Left lung (tissue), 10 donors: Measurements from ENCODE around the gene RIMKLA. TPM values are rescaled to one million over a fixed set of nuclear protein-coding genes. Genes with fewer than 3 reads are reported as not detected.

Source experiments
- ATAC-seq: fragments of 200-7000 bp; cut with Tn5 transposase; one replicate; pipeline ENCODE4 v1.9.1; 2020; ENCODE audit warnings: moderate library complexity
- DNase-seq, 4 donors: peaks; one replicate each; pipeline ENCODE4 v3.0.0-alpha.2; 2013 to 2020
- H3K27ac ChIP-seq, 2 donors: fragments of 200-600 bp; sonication (generic) in 1 of 2; one replicate each; pipeline versions ENCODE4 v1.5.0 to v1.8.0; 2020 to 2021
- H3K27me3 ChIP-seq, 2 donors: fragments of 200-600 bp; sonication (generic) in 1 of 2; one replicate each; pipeline versions ENCODE4 v1.5.0 to v1.8.0; 2020 to 2021
- H3K36me3 ChIP-seq, 2 donors: fragments of 200-600 bp; sonication (generic) in 1 of 2; one replicate each; pipeline versions ENCODE4 v1.5.0 to v1.8.0; 2020 to 2021
- H3K4me1 ChIP-seq, 2 donors: fragments of 200-600 bp; one replicate each; pipeline ENCODE4 v1.8.0; 2021
- H3K4me3 ChIP-seq, 2 donors: fragments of 200-600 bp; sonication (generic) in 1 of 2; one replicate each; pipeline versions ENCODE4 v1.5.0 to v1.8.0; 2020 to 2021; ENCODE audit warnings: mild to moderate bottlenecking in 1 of 2
- H3K9me3 ChIP-seq, 2 donors: fragments of 200-600 bp; sonication (generic) in 1 of 2; one replicate each; pipeline versions ENCODE4 v1.5.0 to v1.8.0; 2020 to 2021
- intact Hi-C, 2 donors: fragments of 100-400 bp; cut with DNase I; formaldehyde crosslinking; loops; one replicate each; pipeline versions ENCODE4 v1.11.2 to v1.14.2; 2022
- polyA plus RNA-seq, 6 donors: library from polyadenylated mRNA; unstranded; fragments of 120-200 nt; gene quantifications; one replicate each; pipeline ENCODE4 v1.2.1, GENCODE V29; 2013; ENCODE audit not compliant: insufficient read length in 6 of 6
- total RNA-seq, 2 donors: library from RNA; stranded (reverse); fragmentation: NEBNext Ultra II Directional; extraction: Animal tissue kit (Norgen Biotek cat#: 25700); gene quantifications; one replicate each; pipeline ENCODE4 v1.2.1, GENCODE V29; 2021
- TF ChIP-seq, protein P1 (sequence below), 2 donors: fragments of 200-600 bp; sonication (generic) in 1 of 2; IDR thresholded peaks; one replicate each; pipeline versions ENCODE4 v1.5.0 to v1.8.0; 2021; ENCODE audit warnings: antibody characterized with exemption in 2 of 2
- donor health status: DM: no; HTN: yes; CAD: no.
- donor health status: DM: no; HTN: no; CAD: no.

The RIMKLA gene
- total and polyA plus RNA-seq, 8 donors = 0.40 to 11.4 (median 0.78) TPM

DNA sequence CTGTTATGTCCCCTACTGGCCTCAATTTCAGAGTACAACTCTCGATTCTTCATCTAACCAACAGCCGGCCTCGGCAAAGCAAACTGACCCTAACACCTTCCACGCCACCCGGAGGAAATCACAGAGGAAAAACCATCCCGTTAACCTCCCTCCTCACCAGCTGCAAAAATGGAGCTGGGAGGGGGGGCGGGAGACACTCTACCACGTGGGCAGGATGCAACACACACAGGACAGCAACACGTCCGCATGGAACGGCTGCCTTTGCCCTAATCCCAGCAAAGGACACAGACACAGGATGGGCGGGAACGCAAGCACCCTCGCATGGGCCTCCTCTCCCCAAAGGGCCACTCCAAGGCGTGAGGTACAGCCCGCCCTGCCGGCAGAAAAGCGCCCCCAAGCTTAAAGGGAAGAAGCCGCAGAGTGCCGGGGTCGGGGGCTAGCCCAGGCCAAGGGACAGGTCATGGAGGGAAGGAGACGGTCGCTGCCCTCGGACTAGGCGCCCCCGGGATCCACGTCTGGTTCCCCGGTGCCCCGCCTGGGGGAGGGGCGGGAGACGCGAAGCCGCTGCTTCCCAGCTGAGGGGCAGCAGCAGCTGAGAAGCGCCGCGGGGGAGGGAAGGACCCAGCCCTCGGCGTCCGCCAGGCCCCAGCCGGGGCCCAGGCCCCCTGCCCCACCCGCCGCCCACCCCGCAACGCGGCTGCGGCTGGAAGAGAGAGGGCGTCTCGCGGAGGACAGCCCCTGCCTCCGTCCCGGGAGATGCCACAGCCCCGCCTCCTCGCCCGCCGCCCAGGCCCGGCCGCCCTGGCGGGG, 46.1 kb upstream of the RIMKLA start:
- Histone ChIP-seq H3K9me3 (no peaks in the 10 kb centered on the region), H3K36me3 (no peaks in the 10 kb centered on the region), H3K27ac (peak overlapping the region; percentile 88 to 93), H3K27me3 (no peaks in the 10 kb centered on the region), H3K4me3 (peak overlapping the region; percentile 98 to 99), H3K4me1 (peaks cover 23 to 46% of the 10 kb centered on the region in 2 donors)
- DNase-seq (peak in 3 of 4 donors; percentile 31 to 70 (median 56)), ATAC-seq (peak; percentile 60)
- intact Hi-C loops = no loop called here
- TF ChIP-seq, protein P1, sequence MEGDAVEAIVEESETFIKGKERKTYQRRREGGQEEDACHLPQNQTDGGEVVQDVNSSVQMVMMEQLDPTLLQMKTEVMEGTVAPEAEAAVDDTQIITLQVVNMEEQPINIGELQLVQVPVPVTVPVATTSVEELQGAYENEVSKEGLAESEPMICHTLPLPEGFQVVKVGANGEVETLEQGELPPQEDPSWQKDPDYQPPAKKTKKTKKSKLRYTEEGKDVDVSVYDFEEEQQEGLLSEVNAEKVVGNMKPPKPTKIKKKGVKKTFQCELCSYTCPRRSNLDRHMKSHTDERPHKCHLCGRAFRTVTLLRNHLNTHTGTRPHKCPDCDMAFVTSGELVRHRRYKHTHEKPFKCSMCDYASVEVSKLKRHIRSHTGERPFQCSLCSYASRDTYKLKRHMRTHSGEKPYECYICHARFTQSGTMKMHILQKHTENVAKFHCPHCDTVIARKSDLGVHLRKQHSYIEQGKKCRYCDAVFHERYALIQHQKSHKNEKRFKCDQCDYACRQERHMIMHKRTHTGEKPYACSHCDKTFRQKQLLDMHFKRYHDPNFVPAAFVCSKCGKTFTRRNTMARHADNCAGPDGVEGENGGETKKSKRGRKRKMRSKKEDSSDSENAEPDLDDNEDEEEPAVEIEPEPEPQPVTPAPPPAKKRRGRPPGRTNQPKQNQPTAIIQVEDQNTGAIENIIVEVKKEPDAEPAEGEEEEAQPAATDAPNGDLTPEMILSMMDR (IDR thresholded peaks at IDR 0.05) = peak in 1 of 2 donors; percentile 9

DNA sequence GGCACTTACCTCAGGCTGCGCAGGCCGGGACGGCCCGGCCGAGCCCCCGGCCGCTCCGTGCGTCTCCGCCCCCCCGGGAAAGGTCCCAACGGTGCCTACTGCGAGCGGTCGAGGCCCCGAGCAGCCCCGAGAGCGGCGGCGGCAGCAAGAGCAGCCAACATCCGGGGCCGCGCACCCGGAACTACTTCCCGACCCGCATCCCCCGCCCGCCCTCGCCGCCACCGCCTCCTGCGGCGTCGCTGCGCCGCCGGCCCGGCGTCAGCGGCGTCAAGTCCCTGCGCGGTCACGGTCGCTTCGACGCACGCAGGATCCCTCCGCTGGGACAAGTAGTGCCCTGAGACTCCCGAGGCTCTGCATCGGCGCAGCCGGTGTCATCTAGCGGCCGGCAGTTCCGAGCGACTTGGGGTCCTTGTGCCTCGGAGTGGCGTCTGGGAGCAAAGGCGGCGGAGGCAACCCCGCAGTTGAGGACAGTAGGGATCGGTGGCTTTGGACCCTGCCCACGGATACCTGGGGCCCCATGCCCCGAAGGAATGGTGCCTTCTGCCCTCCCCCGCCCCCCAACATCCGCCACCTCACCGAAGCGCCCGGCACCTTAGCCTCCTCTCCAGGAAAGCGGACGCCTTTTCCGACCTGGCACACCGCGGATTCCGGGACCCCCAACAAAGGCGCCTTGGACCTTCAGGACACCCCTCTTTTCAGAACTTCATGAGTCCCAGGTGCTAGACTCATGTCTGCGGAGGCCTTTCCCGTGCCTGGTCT, 45.4 kb upstream of the RIMKLA start, which contains the start of gene FOXJ3:
Gene FOXJ3 (minus strand): TSS at position 186 of the 759 bp plus-strand sequence. CDS start 24,142 bp downstream, outside the sequence.
- peak within 1 kb of the TSS; percentile 98 to 99 for H3K4me3 ChIP-seq
- intact Hi-C loops = no loop called here
- H3K4me1 ChIP-seq = peaks cover 24 to 44% of the 10 kb centered on the region in 2 donors
- no peaks in the 10 kb centered on the region for H3K36me3 ChIP-seq
- no peaks in the 10 kb centered on the region for H3K27me3 ChIP-seq
- no peaks in the 10 kb centered on the region for H3K9me3 ChIP-seq
- DNase-seq (peak; percentile 92 to 97 (median 96)), ATAC-seq (peak; percentile 91)
- H3K27ac ChIP-seq = peak within 1 kb of the TSS; percentile 88 to 93
- TF ChIP-seq, protein P1 (IDR thresholded peaks at IDR 0.05) = no peak

DNA sequence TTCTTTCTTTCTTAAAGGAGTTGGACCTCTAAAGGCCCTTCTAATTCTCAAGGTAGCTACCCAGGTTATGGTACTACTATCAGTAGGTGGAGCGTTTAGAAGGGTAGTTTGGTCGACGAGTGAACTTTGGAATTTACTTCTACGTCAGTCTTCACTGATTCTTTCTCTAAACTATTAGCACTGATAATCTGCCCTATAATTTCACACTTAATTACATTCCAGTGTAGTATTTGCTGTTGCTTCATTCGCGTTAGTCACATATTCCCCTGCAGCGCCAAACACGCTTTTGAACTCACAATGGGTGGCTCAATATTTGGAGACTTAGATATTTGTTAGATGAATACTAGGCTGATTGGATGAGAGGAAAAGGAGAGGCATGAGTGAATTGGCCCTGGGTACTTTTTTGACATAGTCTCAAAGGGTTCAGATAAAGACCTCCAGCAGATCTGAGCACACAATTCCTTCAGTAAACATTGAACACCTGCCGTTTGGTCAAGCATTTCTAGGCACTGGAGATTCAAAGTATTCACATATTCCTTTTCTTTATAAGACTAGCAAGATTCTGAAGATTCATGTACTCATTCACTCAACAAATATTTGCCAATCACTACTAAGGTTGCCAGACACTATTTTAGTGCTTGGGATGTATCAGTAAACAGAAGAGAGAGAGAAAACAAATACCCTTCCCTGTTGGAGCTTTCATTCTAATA, 44.6 kb upstream of the RIMKLA start:
- Histone ChIP-seq H3K36me3 (no peaks in the 10 kb centered on the region), H3K4me3 (peak overlapping the region; percentile 98 to 99), H3K27ac (peak overlapping the region; percentile 88 to 93), H3K4me1 (peaks cover 24 to 41% of the 10 kb centered on the region in 2 donors), H3K27me3 (no peaks in the 10 kb centered on the region), H3K9me3 (no peaks in the 10 kb centered on the region)
- peak; percentile 24 for ATAC-seq
- intact Hi-C loops = no loop called here
- peak in 2 of 4 donors; percentile 40 to 54 for DNase-seq
- TF ChIP-seq, protein P1 (IDR thresholded peaks at IDR 0.05) = no peak

DNA sequence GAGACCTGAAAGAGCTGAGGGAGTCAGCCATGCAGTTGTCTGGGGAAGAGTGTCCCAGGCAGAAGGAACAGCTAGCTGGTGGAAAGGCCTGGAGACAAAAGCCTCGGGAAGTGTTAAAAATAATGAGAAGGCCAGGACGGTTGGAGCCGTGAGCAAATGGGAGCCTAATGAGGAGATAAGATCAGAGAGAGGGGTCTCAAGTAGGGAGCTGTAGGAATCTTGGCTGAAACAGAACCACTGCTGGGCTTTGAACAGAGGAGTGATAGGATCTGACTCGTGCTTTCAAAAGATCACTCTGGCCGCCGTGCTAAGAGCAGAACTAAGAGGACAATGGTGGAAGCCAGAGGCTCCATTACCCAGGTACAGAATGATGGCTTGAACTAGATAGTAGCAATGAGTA, 43.6 kb upstream of the RIMKLA start:
- Histone ChIP-seq H3K9me3 (no peaks in the 10 kb centered on the region), H3K27me3 (no peaks in the 10 kb centered on the region), H3K36me3 (no peaks in the 10 kb centered on the region), H3K4me3 (no peak overlapping the region), H3K4me1 (peaks cover 22 to 31% of the 10 kb centered on the region in 2 donors), H3K27ac (no peak overlapping the region)
- TF ChIP-seq, protein P1 (IDR thresholded peaks at IDR 0.05) = no peak
- DNase-seq (no peak), ATAC-seq (no peak)
- intact Hi-C loops = no loop called here
